Measurements from ENCODE around the gene CYP3A7.
"Not testable (repeated sequence)": the region's sequence is repeated elsewhere in the genome, so short reads cannot be mapped to it uniquely, and the experiment has no call there.

GRCh38 chr7:99692563-99692962 lies 42.4 kb downstream of the CYP3A7 start:
- TF ChIP-seq CTCF (IDR thresholded peaks at IDR 0.05 in 8 of 11, conservative IDR thresholded peaks at IDR 0.05 in 3 of 11); POLR2A (IDR thresholded peaks at IDR 0.05): not testable (repeated sequence)

Data from spleen (tissue), 7 donors.